ENCODE data around the gene DNPH1. TPM values are rescaled to one million over a fixed set of nuclear protein-coding genes. Genes with fewer than 3 reads are reported as not detected.

DNPH1 gene
- total RNA-seq, 1 donor from 2014 or later = 52.3 TPM

- Mint-ChIP-seq H3K9me3 (no peaks in the 10 kb centered on the region), H3K4me3 (no peak overlapping the region), H3K27ac (no peak overlapping the region), H3K27me3 (no peaks in the 10 kb centered on the region), H3K36me3 (peaks cover 26% of the 10 kb centered on the region), H3K4me1 (ENCODE audit: unreplicated experiment) (no peaks in the 10 kb centered on the region)
- no peak for DNase-seq (ENCODE audit: extremely low spot score, unreplicated experiment)
- no peak for TF ChIP-seq CTCF (conservative IDR thresholded peaks at IDR 0.05)
Measured at GRCh38 chr6:43203029-43203717, 26.1 kb downstream of the DNPH1 start.

GRCh38 chr6:43202451-43202850 lies 26.8 kb downstream of the DNPH1 start:
- H3K36me3 Mint-ChIP-seq = peaks cover 26% of the 10 kb centered on the region
- no peak for DNase-seq (ENCODE audit: extremely low spot score, unreplicated experiment)
- no peak for TF ChIP-seq CTCF (conservative IDR thresholded peaks at IDR 0.05)
- H3K27me3 Mint-ChIP-seq = no peaks in the 10 kb centered on the region
- no peak overlapping the region for H3K27ac Mint-ChIP-seq
- H3K9me3 Mint-ChIP-seq = no peaks in the 10 kb centered on the region
- no peak overlapping the region for H3K4me3 Mint-ChIP-seq
- no peaks in the 10 kb centered on the region for H3K4me1 Mint-ChIP-seq (ENCODE audit: unreplicated experiment)

- Mint-ChIP-seq H3K27me3 (no peaks in the 10 kb centered on the region), H3K27ac (no peak overlapping the region), H3K4me1 (ENCODE audit: unreplicated experiment) (no peaks in the 10 kb centered on the region), H3K9me3 (no peaks in the 10 kb centered on the region), H3K36me3 (peaks cover 27% of the 10 kb centered on the region), H3K4me3 (no peak overlapping the region)
- no peak for DNase-seq (ENCODE audit: extremely low spot score, unreplicated experiment)
- TF ChIP-seq CTCF (conservative IDR thresholded peaks at IDR 0.05) = no peak
Measured at GRCh38 chr6:43200541-43200940, 28.7 kb downstream of the DNPH1 start.

- DNase-seq (ENCODE audit: extremely low spot score, unreplicated experiment) = no peak
- no peak overlapping the region for H3K27ac Mint-ChIP-seq
- peaks cover 28% of the 10 kb centered on the region for H3K36me3 Mint-ChIP-seq
- H3K27me3 Mint-ChIP-seq = no peaks in the 10 kb centered on the region
- no peaks in the 10 kb centered on the region for H3K4me1 Mint-ChIP-seq (ENCODE audit: unreplicated experiment)
- H3K4me3 Mint-ChIP-seq = no peak overlapping the region
- no peak for TF ChIP-seq CTCF (conservative IDR thresholded peaks at IDR 0.05)
- H3K9me3 Mint-ChIP-seq = no peaks in the 10 kb centered on the region
Measured at GRCh38 chr6:43199912-43200311, 29.4 kb downstream of the DNPH1 start.

GRCh38 chr6:43196337-43196736 lies 32.9 kb downstream of the DNPH1 start:
- H3K27ac Mint-ChIP-seq = no peak overlapping the region
- peaks cover 31% of the 10 kb centered on the region for H3K36me3 Mint-ChIP-seq
- H3K9me3 Mint-ChIP-seq = no peaks in the 10 kb centered on the region
- H3K4me1 Mint-ChIP-seq (ENCODE audit: unreplicated experiment) = no peaks in the 10 kb centered on the region
- DNase-seq (ENCODE audit: extremely low spot score, unreplicated experiment) = no peak
- H3K4me3 Mint-ChIP-seq = no peak overlapping the region
- no peaks in the 10 kb centered on the region for H3K27me3 Mint-ChIP-seq
- no peak for TF ChIP-seq CTCF (conservative IDR thresholded peaks at IDR 0.05)
